Measurements from ENCODE around the gene TJP3.

Gene TJP3

GRCh38 chr19:3767050-3767449 is 58.9 kb downstream of the TJP3 start:
- TF ChIP-seq CTCF (conservative IDR thresholded peaks at IDR 0.05; ENCODE audit: low read depth, low read length), result no peak
- no peak overlapping the region for H3K4me3 ChIP-seq (ENCODE audit: low read depth, low read length)
- DNase-seq (ENCODE audit: low read depth), result no peak

GRCh38 chr19:3768015-3768747 is 60.0 kb downstream of the TJP3 start:
- TF ChIP-seq CTCF (conservative IDR thresholded peaks at IDR 0.05; ENCODE audit: low read depth, low read length), result no peak
- no peak for DNase-seq (ENCODE audit: low read depth)
- H3K4me3 ChIP-seq (ENCODE audit: low read depth, low read length), result no peak overlapping the region

- no peak overlapping the region for H3K4me3 ChIP-seq (ENCODE audit: low read depth, low read length)
- no peak for DNase-seq (ENCODE audit: low read depth)
- TF ChIP-seq CTCF (conservative IDR thresholded peaks at IDR 0.05; ENCODE audit: low read depth, low read length), result no peak
Measured at GRCh38 chr19:3768748-3769099, 60.5 kb downstream of the TJP3 start.

GRCh38 chr19:3769494-3769893 is 61.3 kb downstream of the TJP3 start:
- TF ChIP-seq CTCF (conservative IDR thresholded peaks at IDR 0.05; ENCODE audit: low read depth, low read length), result no peak
- no peak for DNase-seq (ENCODE audit: low read depth)
- H3K4me3 ChIP-seq (ENCODE audit: low read depth, low read length), result no peak overlapping the region

- no peak overlapping the region for H3K4me3 ChIP-seq (ENCODE audit: low read depth, low read length)
- TF ChIP-seq CTCF (conservative IDR thresholded peaks at IDR 0.05; ENCODE audit: low read depth, low read length), result no peak
- no peak for DNase-seq (ENCODE audit: low read depth)
Measured at GRCh38 chr19:3770136-3770999, 62.2 kb downstream of the TJP3 start.

GRCh38 chr19:3771000-3771905 is 63.1 kb downstream of the TJP3 start:
- no peak overlapping the region for H3K4me3 ChIP-seq (ENCODE audit: low read depth, low read length)
- DNase-seq (ENCODE audit: low read depth), result no peak
- TF ChIP-seq CTCF (conservative IDR thresholded peaks at IDR 0.05; ENCODE audit: low read depth, low read length), result no peak

All from choroid plexus epithelial cell (primary cell).